ENCODE results near the gene ZNF428.

DNA sequence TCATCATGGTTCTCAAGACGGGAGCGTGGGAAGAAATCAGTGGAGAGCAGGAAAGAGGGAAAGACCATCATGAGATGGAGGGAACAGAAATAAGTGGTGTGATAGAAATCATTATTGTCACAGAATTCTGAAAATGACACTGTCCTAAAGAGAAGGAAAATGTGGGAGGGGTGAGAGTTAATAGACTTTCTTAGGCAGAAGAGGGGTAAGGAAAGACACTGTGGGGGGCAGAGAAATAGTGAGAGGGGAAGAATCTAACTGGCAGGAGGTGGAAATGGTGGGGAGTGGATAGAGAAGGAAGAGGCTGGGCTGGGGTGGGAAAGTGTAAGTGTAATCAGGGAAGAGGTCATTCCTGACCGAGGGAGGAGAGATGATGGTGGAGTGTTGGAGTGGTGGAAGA is 40.6 kb downstream of the ZNF428 start:
- TF ChIP-seq, protein P1, sequence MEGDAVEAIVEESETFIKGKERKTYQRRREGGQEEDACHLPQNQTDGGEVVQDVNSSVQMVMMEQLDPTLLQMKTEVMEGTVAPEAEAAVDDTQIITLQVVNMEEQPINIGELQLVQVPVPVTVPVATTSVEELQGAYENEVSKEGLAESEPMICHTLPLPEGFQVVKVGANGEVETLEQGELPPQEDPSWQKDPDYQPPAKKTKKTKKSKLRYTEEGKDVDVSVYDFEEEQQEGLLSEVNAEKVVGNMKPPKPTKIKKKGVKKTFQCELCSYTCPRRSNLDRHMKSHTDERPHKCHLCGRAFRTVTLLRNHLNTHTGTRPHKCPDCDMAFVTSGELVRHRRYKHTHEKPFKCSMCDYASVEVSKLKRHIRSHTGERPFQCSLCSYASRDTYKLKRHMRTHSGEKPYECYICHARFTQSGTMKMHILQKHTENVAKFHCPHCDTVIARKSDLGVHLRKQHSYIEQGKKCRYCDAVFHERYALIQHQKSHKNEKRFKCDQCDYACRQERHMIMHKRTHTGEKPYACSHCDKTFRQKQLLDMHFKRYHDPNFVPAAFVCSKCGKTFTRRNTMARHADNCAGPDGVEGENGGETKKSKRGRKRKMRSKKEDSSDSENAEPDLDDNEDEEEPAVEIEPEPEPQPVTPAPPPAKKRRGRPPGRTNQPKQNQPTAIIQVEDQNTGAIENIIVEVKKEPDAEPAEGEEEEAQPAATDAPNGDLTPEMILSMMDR (IDR thresholded peaks at IDR 0.05), result no peak
- TF ChIP-seq POLR2AphosphoS5 (IDR thresholded peaks at IDR 0.05), result no peak
- TF ChIP-seq POLR2A (IDR thresholded peaks at IDR 0.05), result no peak

Measured in prostate gland (tissue), 2 donors.